DOHH2 (cell line): ENCODE results near the gene RBP5.

Source experiments
- H3F3A ChIP-seq: fragments of 200-600 bp; sonication (generic), shearing (Covaris generic); 2 replicates; pipeline ENCODE4 v1.6.0; 2016; ENCODE audit warnings: antibody characterized with exemption, mild to moderate bottlenecking; ENCODE audit not compliant: control insufficient read depth, insufficient read depth
- H3K27ac ChIP-seq: fragments of 200-600 bp; sonication (generic); 2 replicates; pipeline ENCODE4 v1.5.1; 2014; ENCODE audit warnings: low read depth, mild to moderate bottlenecking, low read length, moderate library complexity
- H3K27me3 ChIP-seq: fragments of 200-600 bp; sonication (generic); 2 replicates; pipeline ENCODE4 v1.6.1; 2014; ENCODE audit warnings: mild to moderate bottlenecking, low read length, mixed read lengths; ENCODE audit not compliant: control insufficient read depth
- H3K36me3 ChIP-seq: fragments of 200-600 bp; sonication (generic); 2 replicates; pipeline ENCODE4 v1.6.1; 2014; ENCODE audit warnings: mild to moderate bottlenecking, low read length, moderate library complexity, mixed read lengths; ENCODE audit not compliant: control insufficient read depth
- H3K4me1 ChIP-seq: fragments of 200-600 bp; sonication (generic); 2 replicates; pipeline ENCODE4 v1.6.1; 2014; ENCODE audit warnings: mild to moderate bottlenecking, low read length, mixed read lengths; ENCODE audit not compliant: control insufficient read depth
- H3K4me2 ChIP-seq: fragments of 200-600 bp; sonication (generic); 2 replicates; pipeline ENCODE4 v1.6.0; 2014; ENCODE audit warnings: mild to moderate bottlenecking, low read length, moderate library complexity
- H3K4me3 ChIP-seq: fragments of 200-600 bp; sonication (generic); 2 replicates; pipeline ENCODE4 v1.5.1; 2014; ENCODE audit warnings: mild to moderate bottlenecking, low read length, mixed read lengths
- H3K79me2 ChIP-seq: fragments of 200-600 bp; sonication (generic); 2 replicates; pipeline ENCODE4 v1.6.1; 2014; ENCODE audit warnings: mild to moderate bottlenecking, low read length, mixed read lengths; ENCODE audit not compliant: control insufficient read depth
- H3K9me2 ChIP-seq: fragments of 200-600 bp; sonication (generic); replicated peaks from 2 replicates; pipeline ENCODE4 v1.6.1; 2014; ENCODE audit warnings: mild to moderate bottlenecking, low read length, mixed read lengths; ENCODE audit not compliant: control insufficient read depth
- H3K9me3 ChIP-seq: fragments of 200-600 bp; sonication (generic); 2 replicates; pipeline ENCODE4 v1.6.1; 2014; ENCODE audit warnings: antibody characterized with exemption, low read length, mixed read lengths; ENCODE audit not compliant: control insufficient read depth, insufficient read depth
- H4K20me1 ChIP-seq: fragments of 200-600 bp; sonication (generic); 2 replicates; pipeline ENCODE4 v1.6.0; 2014; ENCODE audit warnings: low read depth, mild to moderate bottlenecking, antibody characterized with exemption, low read length, moderate library complexity; ENCODE audit not compliant: control insufficient read depth, insufficient read depth
- CTCF ChIP-seq: fragments of 200-600 bp; sonication (generic); IDR thresholded peaks from one replicate; pipeline ENCODE4 v1.5.1; 2014; ENCODE audit warnings: antibody characterized with exemption, mild to moderate bottlenecking, low read depth, low read length; ENCODE audit not compliant: poor library complexity, severe bottlenecking
- EZH2phosphoT487 ChIP-seq: fragments of 200-600 bp; sonication (generic); IDR thresholded peaks from 2 replicates; pipeline ENCODE4 v1.6.1; 2017; ENCODE audit warnings: borderline replicate concordance, mild to moderate bottlenecking, antibody characterized with exemption, low read length, moderate library complexity, mixed read lengths

Gene RBP5

GRCh38 chr12:7101047-7101693 is 27.5 kb downstream of the RBP5 start:
- H3K4me3 ChIP-seq, result no peak overlapping the region
- H3K9me3 ChIP-seq, result peaks cover 8% of the 10 kb centered on the region; the same call in 1 of the 2 replicates
- H4K20me1 ChIP-seq, result no peaks in the 10 kb centered on the region
- no peaks in the 10 kb centered on the region for H3F3A ChIP-seq
- H3K9me2 ChIP-seq, result no peaks in the 10 kb centered on the region
- H3K4me2 ChIP-seq, result no peak overlapping the region
- no peak overlapping the region for H3K27ac ChIP-seq
- H3K79me2 ChIP-seq, result no peaks in the 10 kb centered on the region
- H3K27me3 ChIP-seq, result peaks cover 9% of the 10 kb centered on the region; the same call in 1 of the 2 replicates
- no peaks in the 10 kb centered on the region for H3K36me3 ChIP-seq
- TF ChIP-seq EZH2phosphoT487 (no peak), CTCF (no peak)
- no peaks in the 10 kb centered on the region for H3K4me1 ChIP-seq

- Histone ChIP-seq H3K4me2 (no peak overlapping the region), H3K4me1 (no peaks in the 10 kb centered on the region), H4K20me1 (no peaks in the 10 kb centered on the region), H3K79me2 (no peaks in the 10 kb centered on the region), H3F3A (no peaks in the 10 kb centered on the region), H3K27ac (no peak overlapping the region), H3K9me2 (no peaks in the 10 kb centered on the region), H3K9me3 (no peaks in the 10 kb centered on the region), H3K27me3 (peaks cover 9% of the 10 kb centered on the region; the same call in 1 of the 2 replicates), H3K4me3 (no peak overlapping the region), H3K36me3 (no peaks in the 10 kb centered on the region)
- TF ChIP-seq EZH2phosphoT487 (no peak), CTCF (no peak)
Observed at GRCh38 chr12:7100239-7100638, 28.4 kb downstream of the RBP5 start.

- no peak overlapping the region for H3K27ac ChIP-seq
- no peaks in the 10 kb centered on the region for H3K36me3 ChIP-seq
- no peaks in the 10 kb centered on the region for H3K79me2 ChIP-seq
- TF ChIP-seq EZH2phosphoT487, result no peak
- no peak for TF ChIP-seq CTCF
- no peaks in the 10 kb centered on the region for H3F3A ChIP-seq
- no peak overlapping the region for H3K4me2 ChIP-seq
- no peaks in the 10 kb centered on the region for H3K4me1 ChIP-seq
- no peaks in the 10 kb centered on the region for H4K20me1 ChIP-seq
- no peak overlapping the region for H3K4me3 ChIP-seq
- H3K9me3 ChIP-seq, result no peaks in the 10 kb centered on the region
- peaks cover 9% of the 10 kb centered on the region; the same call in 1 of the 2 replicates for H3K27me3 ChIP-seq
- no peaks in the 10 kb centered on the region for H3K9me2 ChIP-seq
Observed at GRCh38 chr12:7099290-7099996, 29.2 kb downstream of the RBP5 start.
